GM19452 (cell line): Measurements from ENCODE around the gene MCL1.
"Not testable (repeated sequence)": the region's sequence is repeated elsewhere in the genome, so short reads cannot be mapped to it uniquely, and the experiment has no call there.

Source experiments
- ATAC-seq: cut with Tn5 transposase; IDR thresholded peaks from one replicate; pipeline ENCODE4 v1.9.1; 2021; ENCODE audit not compliant: unreplicated experiment

Gene MCL1

GRCh38 chr1:150579110-150579944 is at the start of gene MCL1:
TSS of gene MCL1 (minus strand) at chr1:150579610. CDS start at chr1:150579530, 80 bp downstream.
- ATAC-seq = peak; percentile 83

GRCh38 chr1:150628766-150629114 is 49.3 kb upstream of the MCL1 start:
- ATAC-seq = no peak

GRCh38 chr1:150627826-150628410 is 48.5 kb upstream of the MCL1 start:
- no peak for ATAC-seq

- no peak for ATAC-seq
Measured at GRCh38 chr1:150626150-150626549, 46.7 kb upstream of the MCL1 start.

GRCh38 chr1:150624546-150624945 is 45.1 kb upstream of the MCL1 start:
- not testable (repeated sequence) for ATAC-seq

- not testable (repeated sequence) for ATAC-seq
Measured at GRCh38 chr1:150624134-150624533, 44.7 kb upstream of the MCL1 start.

- no peak for ATAC-seq
Measured at GRCh38 chr1:150622303-150622975, 43.0 kb upstream of the MCL1 start.

GRCh38 chr1:150621497-150622302 is 42.3 kb upstream of the MCL1 start:
- no peak for ATAC-seq

- no peak for ATAC-seq
Measured at GRCh38 chr1:150620919-150621318, 41.5 kb upstream of the MCL1 start.

GRCh38 chr1:150619576-150620509 is 40.4 kb upstream of the MCL1 start:
- no peak for ATAC-seq

- ATAC-seq = no peak
Measured at GRCh38 chr1:150615346-150616201, 36.2 kb upstream of the MCL1 start.

- ATAC-seq = peak; percentile 58
Measured at GRCh38 chr1:150613061-150613920, 33.9 kb upstream of the MCL1 start.

- no peak for ATAC-seq
Measured at GRCh38 chr1:150612014-150612345, 32.6 kb upstream of the MCL1 start.

GRCh38 chr1:150610576-150610975 is 31.2 kb upstream of the MCL1 start:
- no peak for ATAC-seq

GRCh38 chr1:150609732-150610131 is 30.3 kb upstream of the MCL1 start:
- ATAC-seq = no peak

GRCh38 chr1:150606463-150607142 is 27.2 kb upstream of the MCL1 start:
- ATAC-seq = no peak

GRCh38 chr1:150605451-150605731 is 26.0 kb upstream of the MCL1 start:
- ATAC-seq = not testable (repeated sequence)

- ATAC-seq = no peak
Measured at GRCh38 chr1:150604226-150604588, 24.8 kb upstream of the MCL1 start.
